GM12878 (cell line): Measurements from ENCODE around the gene MAFB. TPM values are rescaled to one million over a fixed set of nuclear protein-coding genes. Genes with fewer than 3 reads are reported as not detected.

Source experiments
- ATAC-seq: fragments of 200-7000 bp; cut with Tn5 transposase; 3 replicates; pipeline ENCODE4 v1.9.1; 2020; ENCODE audit warnings: mild to moderate bottlenecking, moderate library complexity
- BruUV-seq: library from RNA; stranded (reverse); fragments of 400-500 nt; replicated peaks from 2 replicates; lab custom pipeline; 2021; lab: Mats Ljungman, UMichigan
- CTCF ChIA-PET: fragments of 300-600 bp; sonication (Branson Sonifier 250); formaldehyde crosslinking; extraction: SDS; loops from one replicate; lab custom pipeline; 2021; ENCODE audit warnings: inconsistent platforms; lab: Yijun Ruan, JAX
- POLR2A ChIA-PET: fragments of 350-600 bp; formaldehyde crosslinking; extraction: SDS; loops from one replicate; lab custom pipeline; 2021; ENCODE audit warnings: inconsistent platforms; lab: Charles Lee
- RAD21 ChIA-PET: fragments of 300-600 bp; sonication (Branson Sonifier 250); formaldehyde crosslinking; loops from one replicate; lab custom pipeline; 2023; ENCODE audit warnings: antibody characterized with exemption; ENCODE audit not compliant: unreplicated experiment; lab: Charles Lee
- SMC1A ChIA-PET: fragments of 300-600 bp; sonication (Branson Sonifier 250); formaldehyde crosslinking; loops from one replicate; lab custom pipeline; 2023; ENCODE audit not compliant: unreplicated experiment, uncharacterized antibody; lab: Charles Lee
- DNase-seq: peaks from one replicate; pipeline ENCODE4 v3.0.0-alpha.2; 2011; ENCODE audit warnings: low read depth, low spot score
- FAIRE-seq: peaks from 3 replicates; lab custom pipeline; 2011; peaks lifted over from hg19 to GRCh38; lab: Jason Lieb, UNC
- H2AFZ ChIP-seq: 2 replicates; pipeline ENCODE4 v1.6.0; 2011; ENCODE audit warnings: low read depth, low read length, control low read depth; ENCODE audit not compliant: control insufficient read depth
- H3K27ac ChIP-seq: 2 replicates; pipeline ENCODE4 v1.5.1; 2011; ENCODE audit warnings: control low read depth; ENCODE audit not compliant: control insufficient read depth, insufficient read depth
- H3K27me3 ChIP-seq, 2 experiments: replicated peaks in 1 of 2; 2 replicates each; pipeline versions ENCODE4 v1.6.0 to v1.6.1; 2011; ENCODE audit warnings: low read length in 1 of 2; ENCODE audit not compliant: control insufficient read depth in 2 of 2, insufficient read depth in 2 of 2
- H3K36me3 ChIP-seq, 2 experiments: 2 replicates each; pipeline ENCODE4 v1.5.1; 2011; ENCODE audit warnings: low read length in 1 of 2; ENCODE audit not compliant: control insufficient read depth in 2 of 2, insufficient read depth in 2 of 2
- H3K4me1 ChIP-seq: 2 replicates; pipeline ENCODE4 v1.6.1; 2011; ENCODE audit warnings: mild to moderate bottlenecking, low read length, moderate library complexity, mixed read lengths; ENCODE audit not compliant: control insufficient read depth, insufficient read depth
- H3K4me2 ChIP-seq: 2 replicates; pipeline ENCODE4 v1.6.0; 2011; ENCODE audit warnings: control low read depth; ENCODE audit not compliant: control insufficient read depth, insufficient read depth
- H3K4me3 ChIP-seq: fragments of 200-600 bp; sonication (generic); 2 replicates; pipeline ENCODE4 v1.5.1; 2016
- H3K79me2 ChIP-seq: 2 replicates; pipeline ENCODE4 v1.6.0; 2011; ENCODE audit warnings: low read length; ENCODE audit not compliant: control insufficient read depth, insufficient read depth
- H3K9ac ChIP-seq: 2 replicates; pipeline ENCODE4 v1.8.0; 2011; ENCODE audit warnings: low read length, control low read depth, mixed read lengths; ENCODE audit not compliant: control insufficient read depth, insufficient read depth
- H3K9me3 ChIP-seq: replicated peaks from 3 replicates; pipeline ENCODE4 v1.5.1; 2011; ENCODE audit warnings: mild to moderate bottlenecking, low read length; ENCODE audit not compliant: control insufficient read depth, insufficient read depth
- H4K20me1 ChIP-seq: 2 replicates; pipeline ENCODE4 v1.6.0; 2011; ENCODE audit not compliant: control insufficient read depth, insufficient read depth
- ATF2 ChIP-seq: IDR thresholded peaks from 2 replicates; pipeline ENCODE4 v1.6.1; 2012; ENCODE audit warnings: low read length, inconsistent platforms
- E4F1 ChIP-seq: fragments of 450-650 bp; IDR thresholded peaks from 2 replicates; pipeline ENCODE4 v1.6.1; 2018; ENCODE audit warnings: borderline replicate concordance, mild to moderate bottlenecking; ENCODE audit not compliant: partially characterized antibody
- EED ChIP-seq: sonication (generic); IDR thresholded peaks from 2 replicates; pipeline ENCODE4 v1.6.1; 2016; ENCODE audit warnings: antibody characterized with exemption, low read depth
- HDGF ChIP-seq: fragments of 450-650 bp; IDR thresholded peaks from 2 replicates; pipeline ENCODE4 v1.6.1; 2016; ENCODE audit warnings: antibody characterized with exemption
- SMAD5 ChIP-seq: IDR thresholded peaks from 2 replicates; pipeline ENCODE4 v1.6.1; 2016; ENCODE audit warnings: antibody characterized with exemption, low read depth
- TCF7 ChIP-seq: IDR thresholded peaks from 2 replicates; pipeline ENCODE4 v1.6.1; 2014; ENCODE audit warnings: antibody characterized with exemption, borderline replicate concordance
- WGBS: methylation state at CpG from one replicate; pipeline ENCODE4 v1.1.6; 2016; ENCODE audit warnings: low lambda C conversion rate; ENCODE audit not compliant: insufficient replicate concordance, insufficient coverage; ENCODE audit errors: missing lambda C conversion rate; 5-methylcytosine and 5-hydroxymethylcytosine counted together
- in situ Hi-C: fragments of 300-500 bp; cut with MboI; formaldehyde crosslinking; loops from 9 replicates; pipeline ENCODE4 v1.14.3; 2018; ENCODE audit warnings: mixed read lengths
- intact Hi-C: fragments of 100-400 bp; cut with micrococcal nuclease; formaldehyde crosslinking; loops from one replicate; pipeline ENCODE4 v1.14.2; 2022; ENCODE audit not compliant: unreplicated experiment
- polyA plus RNA-seq, 11 experiments: library from polyadenylated mRNA; depleted of rRNA in 4 of 11; unstranded in 6 of 11; stranded (reverse) in 5 of 11; fragments of >200 nt; fragmentation: Nextera tagmentation in 4 of 11; fragmentation: Illumina TruSeq in 1 of 11; extraction: Ambion mirVana in 4 of 11; extraction: Trizol in 1 of 11; gene quantifications; 1 replicate in 1 of 11; 2 replicates in 10 of 11; pipeline versions ENCODE4 v1.2.1 to v1.2.3, GENCODE V29; 2011 to 2016; ENCODE audit warnings: inconsistent platforms in 2 of 11, missing spikeins in 2 of 11, low read depth in 1 of 11
- total RNA-seq, 4 experiments: library from RNA; depleted of rRNA in 3 of 4; stranded (reverse); fragments of >200 nt in 3 of 4; fragmentation: Illumina TruSeq in 1 of 4; extraction: Trizol in 1 of 4; gene quantifications; 2 replicates each; pipeline versions ENCODE4 v1.2.1 to v1.2.3, GENCODE V29; 2013 to 2021

MAFB gene
- total and polyA plus RNA-seq, 10 of the 15 experiments (the other 5 are each of a cell fraction or from before 2014, with no cell fraction given), result 0.01 to 0.08 (median 0.01) TPM; not detected in 7

- Histone ChIP-seq H3K27me3 (peaks cover 7 to 10% of the 10 kb centered on the region in 2 experiments; a peak in 3 of 4 replicates), H3K79me2 (no peaks in the 10 kb centered on the region), H3K27ac (no peak overlapping the region), H3K9me3 (no peaks in the 10 kb centered on the region), H3K4me3 (no peak overlapping the region), H2AFZ (no peak overlapping the region), H3K9ac (no peak overlapping the region), H3K36me3 (no peaks in the 10 kb centered on the region), H3K4me1 (0 out of 2 replicates have a peak, but pooled peaks cover 8% of the 10 kb centered on the region), H3K4me2 (no peak overlapping the region), H4K20me1 (no peaks in the 10 kb centered on the region)
- ChIA-PET CTCF (no interaction called here), POLR2A (no interaction called here), RAD21 (no interaction called here), SMC1A (no interaction called here)
- no TSS peak for BruUV-seq
- WGBS, result 39% methylated on average over 9 of the region's 9 CpGs
- TF ChIP-seq ATF2 (no peak), E4F1 (no peak), HDGF (no peak), SMAD5 (no peak), EED (no peak), TCF7 (no peak)
- ATAC-seq, result no peak
- FAIRE-seq, result no peak
- no peak for DNase-seq
- in situ Hi-C loops, result no loop called here
- intact Hi-C loops, result no loop called here
These were observed 9.9 kb downstream of the MAFB start for GRCh38 chr20:40679184-40679583.
